ENCODE measurements around the gene PDGFD. TPM values are rescaled to one million over a fixed set of nuclear protein-coding genes. Genes with fewer than 3 reads are reported as not detected.

PDGFD gene
- total RNA-seq, 1 experiment from 2014 or later: 1.7 TPM

DNA sequence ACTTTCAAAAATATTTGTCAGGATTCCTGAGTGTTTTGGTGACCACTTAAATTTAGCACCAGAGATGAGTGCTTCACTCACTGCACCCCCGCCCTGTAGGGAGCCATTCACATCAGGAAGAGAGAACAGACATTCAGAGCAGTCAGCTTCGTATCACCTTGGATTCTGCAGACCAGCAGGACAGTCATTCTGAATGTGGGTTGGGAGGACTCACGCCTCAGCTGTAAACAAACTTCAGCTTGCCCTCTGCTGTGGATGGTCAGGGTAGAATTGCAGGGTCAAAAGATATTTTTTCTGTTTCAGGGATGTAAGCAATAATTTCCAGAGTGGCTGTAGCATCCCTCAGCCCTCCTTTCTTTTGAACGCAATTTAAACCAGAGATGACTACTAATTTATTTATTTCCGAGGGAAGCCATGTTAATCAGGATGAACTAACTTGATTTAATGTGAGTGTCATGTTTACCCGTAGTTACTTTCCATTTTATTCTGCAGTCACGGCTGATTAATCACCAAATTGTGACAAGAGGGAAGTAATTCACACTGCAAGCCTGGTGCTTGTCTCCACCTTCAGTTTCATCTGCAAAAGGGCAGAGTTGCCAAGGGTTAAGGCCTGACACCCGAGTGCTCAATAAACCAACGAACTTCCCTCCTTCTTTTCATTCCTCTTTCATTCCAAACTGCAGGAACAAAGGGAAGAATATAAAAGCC is 301.7 kb downstream of the PDGFD start:
- Histone ChIP-seq H3T11ph (ENCODE audit: low read length) (no peak overlapping the region), H3K18ac (ENCODE audit: insufficient read length, low read depth, low read length) (no peak overlapping the region), H3K56ac (ENCODE audit: insufficient read length, low read depth, low read length) (no peak overlapping the region), H3K9ac (ENCODE audit: extremely low read depth, insufficient read length, low read length) (no peak overlapping the region), H4K8ac (replicated peaks; ENCODE audit: insufficient read length, low read depth, low read length) (no peak overlapping the region), H2BK5ac (ENCODE audit: insufficient read length, low read length) (no peak overlapping the region), H2AK5ac (ENCODE audit: insufficient read length, low read length) (no peak overlapping the region), H3K14ac (ENCODE audit: insufficient read depth, low read length) (no peak overlapping the region), H3K4ac (ENCODE audit: low read depth, low read length) (no peak overlapping the region), H2BK15ac (ENCODE audit: low read depth, low read length) (no peak overlapping the region), H3K23ac (ENCODE audit: insufficient read length, low read depth, low read length) (no peak overlapping the region), H3K27me3 (ENCODE audit: insufficient read depth, low read length) (no peaks in the 10 kb centered on the region), H3K23me2 (ENCODE audit: insufficient read length, low read depth, low read length, poor library complexity, severe bottlenecking) (no peaks in the 10 kb centered on the region), H3K4me1 (ENCODE audit: insufficient read depth, low read length) (peaks cover 1% of the 10 kb centered on the region; the same call in 1 of the 2 replicates), H2BK120ac (ENCODE audit: low read depth, low read length, poor library complexity, severe bottlenecking) (no peak overlapping the region), H3K4me2 (ENCODE audit: insufficient read depth, insufficient read length, low read length) (no peak overlapping the region), H2BK12ac (ENCODE audit: insufficient read length, low read depth, low read length) (no peak overlapping the region), H4K91ac (ENCODE audit: insufficient read length, low read depth, low read length) (no peak overlapping the region), H3K9me3 (ENCODE audit: control insufficient read depth, low read depth, low read length) (no peaks in the 10 kb centered on the region), H3K79me2 (ENCODE audit: insufficient read depth, low read length) (no peaks in the 10 kb centered on the region), H2BK20ac (ENCODE audit: low read depth, low read length, poor library complexity, severe bottlenecking) (no peak overlapping the region), H3K27ac (ENCODE audit: insufficient read length, low read depth, low read length) (peak overlapping the region; percentile 8), H4K20me1 (ENCODE audit: control insufficient read depth, insufficient read depth, insufficient read length) (no peaks in the 10 kb centered on the region), H3K79me1 (ENCODE audit: insufficient read depth, low read depth, low read length, poor library complexity, severe bottlenecking) (no peaks in the 10 kb centered on the region), H2AFZ (ENCODE audit: low read length) (no peak overlapping the region), H4K5ac (ENCODE audit: insufficient read length, low read depth, low read length) (no peak overlapping the region)
- Mint-ChIP-seq H3K27me3 (ENCODE audit: low read depth) (no peaks in the 10 kb centered on the region), H3K27ac (no peak overlapping the region; a peak in 1 of 7 replicates), H3K4me1 (peaks cover 3 to 4% of the 10 kb centered on the region in 2 experiments; a peak in 2 of 4 replicates), H3K9me3 (peaks cover 0 to 2% of the 10 kb centered on the region in 2 experiments; a peak in 3 of 5 replicates), H3K4me3 (no peak overlapping the region), H3K36me3 (ENCODE audit: insufficient read depth in 1 of 3, low read depth in 3 of 3) (0 out of 7 replicates have a peak, but pooled peaks cover 0 to under 1% (median 0%) of the 10 kb centered on the region in 3 experiments)
- WGBS (ENCODE audit: extremely low coverage, insufficient read length, low lambda C conversion rate): no CpG with 5 or more reads among the region's 9 CpGs
- no peak for DNase-seq
- TF ChIP-seq CTCF (conservative IDR thresholded peaks at IDR 0.05): no peak

Other genes starting within 250 kb of the PDGFD start
- not detected in 2 replicates for gene DDI1, start 127.5 kb downstream of the PDGFD start, total RNA-seq (2021)